ENCODE measurements around the gene ANK2. TPM values are rescaled to one million over a fixed set of nuclear protein-coding genes. Genes with fewer than 3 reads are reported as not detected.

Gene ANK2
- total RNA-seq, 6 experiments from 2014 or later = 1.4 to 9.0 (median 2.3) TPM

- TF ChIP-seq, protein P1, sequence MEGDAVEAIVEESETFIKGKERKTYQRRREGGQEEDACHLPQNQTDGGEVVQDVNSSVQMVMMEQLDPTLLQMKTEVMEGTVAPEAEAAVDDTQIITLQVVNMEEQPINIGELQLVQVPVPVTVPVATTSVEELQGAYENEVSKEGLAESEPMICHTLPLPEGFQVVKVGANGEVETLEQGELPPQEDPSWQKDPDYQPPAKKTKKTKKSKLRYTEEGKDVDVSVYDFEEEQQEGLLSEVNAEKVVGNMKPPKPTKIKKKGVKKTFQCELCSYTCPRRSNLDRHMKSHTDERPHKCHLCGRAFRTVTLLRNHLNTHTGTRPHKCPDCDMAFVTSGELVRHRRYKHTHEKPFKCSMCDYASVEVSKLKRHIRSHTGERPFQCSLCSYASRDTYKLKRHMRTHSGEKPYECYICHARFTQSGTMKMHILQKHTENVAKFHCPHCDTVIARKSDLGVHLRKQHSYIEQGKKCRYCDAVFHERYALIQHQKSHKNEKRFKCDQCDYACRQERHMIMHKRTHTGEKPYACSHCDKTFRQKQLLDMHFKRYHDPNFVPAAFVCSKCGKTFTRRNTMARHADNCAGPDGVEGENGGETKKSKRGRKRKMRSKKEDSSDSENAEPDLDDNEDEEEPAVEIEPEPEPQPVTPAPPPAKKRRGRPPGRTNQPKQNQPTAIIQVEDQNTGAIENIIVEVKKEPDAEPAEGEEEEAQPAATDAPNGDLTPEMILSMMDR (IDR thresholded peaks at IDR 0.05) = no peak
- H3K4me3 Mint-ChIP-seq = no peak overlapping the region
- H3K4me1 Mint-ChIP-seq (ENCODE audit: low read depth) = no peaks in the 10 kb centered on the region
- H3K27me3 Mint-ChIP-seq (ENCODE audit: insufficient read depth) = no peaks in the 10 kb centered on the region
- DNase-seq = no peak
- H3K9me3 Mint-ChIP-seq = no peaks in the 10 kb centered on the region
- no peak overlapping the region for H3K27ac Mint-ChIP-seq
- no peaks in the 10 kb centered on the region for H3K36me3 Mint-ChIP-seq (ENCODE audit: low read depth)
Measured at GRCh38 chr4:113285501-113285900, 236.0 kb downstream of the ANK2 start.

GRCh38 chr4:113288257-113288656 is 238.8 kb downstream of the ANK2 start:
- Mint-ChIP-seq H3K27me3 (ENCODE audit: insufficient read depth) (no peaks in the 10 kb centered on the region), H3K4me3 (no peak overlapping the region), H3K9me3 (no peaks in the 10 kb centered on the region), H3K27ac (no peak overlapping the region), H3K4me1 (ENCODE audit: low read depth) (peaks cover 17% of the 10 kb centered on the region), H3K36me3 (ENCODE audit: low read depth) (no peaks in the 10 kb centered on the region)
- TF ChIP-seq, protein P1 (IDR thresholded peaks at IDR 0.05) = no peak
- no peak for DNase-seq

- Mint-ChIP-seq H3K27me3 (ENCODE audit: insufficient read depth) (no peaks in the 10 kb centered on the region), H3K27ac (no peak overlapping the region), H3K36me3 (ENCODE audit: low read depth) (no peaks in the 10 kb centered on the region), H3K9me3 (no peaks in the 10 kb centered on the region), H3K4me1 (ENCODE audit: low read depth) (peaks cover 21% of the 10 kb centered on the region), H3K4me3 (no peak overlapping the region)
- TF ChIP-seq, protein P1 (IDR thresholded peaks at IDR 0.05) = no peak
- no peak for DNase-seq
Measured at GRCh38 chr4:113288696-113289095, 239.2 kb downstream of the ANK2 start.

DNA sequence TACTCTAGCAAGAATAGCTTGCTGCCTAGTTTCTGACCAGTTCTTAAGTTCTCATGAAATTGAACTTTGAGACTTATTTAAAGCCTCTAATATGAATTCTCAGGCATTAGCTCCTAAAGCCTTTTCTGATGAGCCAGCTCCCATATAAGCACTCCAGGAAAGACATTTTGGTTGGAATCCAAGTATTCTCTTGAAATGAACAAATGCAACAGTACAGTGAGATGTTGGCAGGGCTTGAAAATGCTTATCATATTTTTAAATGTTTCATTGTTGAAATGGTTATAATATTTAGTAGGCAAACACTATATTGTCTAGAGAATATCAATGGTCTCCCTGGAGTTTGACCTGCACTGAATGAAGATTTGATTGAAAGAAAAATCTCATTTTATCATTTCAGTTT is 240.3 kb downstream of the ANK2 start:
- TF ChIP-seq, protein P1 (IDR thresholded peaks at IDR 0.05) = no peak
- Mint-ChIP-seq H3K27ac (no peak overlapping the region), H3K36me3 (ENCODE audit: low read depth) (no peaks in the 10 kb centered on the region), H3K4me3 (no peak overlapping the region), H3K9me3 (no peaks in the 10 kb centered on the region), H3K4me1 (ENCODE audit: low read depth) (peaks cover 24% of the 10 kb centered on the region), H3K27me3 (ENCODE audit: insufficient read depth) (no peaks in the 10 kb centered on the region)
- peak; percentile 29 for DNase-seq

DNA sequence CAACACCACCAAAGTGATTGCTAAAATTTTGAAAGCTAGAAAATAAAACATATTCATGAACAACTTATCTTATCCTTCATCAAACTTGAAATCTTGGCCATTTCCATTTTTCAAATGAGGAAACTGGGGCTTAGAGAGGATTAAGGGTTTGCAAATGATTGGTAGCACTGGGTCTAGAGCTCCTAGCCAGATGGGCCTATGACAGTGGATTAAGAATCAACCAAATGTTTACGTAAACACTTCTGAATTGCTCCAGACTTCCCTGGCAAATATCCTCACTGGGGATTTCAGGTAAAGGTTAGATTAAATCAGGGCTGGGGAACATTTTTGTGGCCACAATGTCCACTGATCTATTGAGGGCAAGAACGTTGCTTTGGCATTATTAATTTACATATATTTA is 241.2 kb downstream of the ANK2 start:
- Mint-ChIP-seq H3K36me3 (ENCODE audit: low read depth) (no peaks in the 10 kb centered on the region), H3K4me3 (no peak overlapping the region), H3K27me3 (ENCODE audit: insufficient read depth) (no peaks in the 10 kb centered on the region), H3K9me3 (no peaks in the 10 kb centered on the region), H3K27ac (no peak overlapping the region), H3K4me1 (ENCODE audit: low read depth) (peaks cover 24% of the 10 kb centered on the region)
- no peak for DNase-seq
- TF ChIP-seq, protein P1 (IDR thresholded peaks at IDR 0.05) = no peak
